Measurements from ENCODE around the gene TPT1.
A peak's percentile ranks its signal among the peaks of the same experiment; 100 is the strongest.

TPT1 gene

DNA sequence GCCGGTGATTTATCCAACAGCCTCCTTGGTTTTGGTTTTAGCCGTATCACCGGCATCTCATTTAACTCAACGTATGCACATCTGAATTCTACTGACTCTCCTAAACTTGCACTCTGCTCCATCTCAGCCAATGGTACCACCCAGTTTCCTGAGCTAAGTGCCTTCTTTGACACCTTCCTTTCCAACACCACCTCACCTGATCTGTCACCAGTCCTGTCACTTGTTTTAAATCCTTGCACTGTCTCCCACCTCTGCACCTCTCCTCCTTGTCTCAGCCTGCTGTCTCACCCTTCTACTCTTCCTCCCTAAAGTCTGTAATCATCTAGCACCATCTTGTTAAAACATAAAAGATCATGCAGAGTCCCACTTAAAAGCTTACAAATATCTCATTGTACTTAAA lies 28.1 kb upstream of the TPT1 start:
- no peak for TF ChIP-seq CTCF (IDR thresholded peaks at IDR 0.05; ENCODE audit: low read depth, low read length)

GRCh38 chr13:45368571-45368970 lies 27.6 kb upstream of the TPT1 start:
- no peak for DNase-seq (ENCODE audit: extremely low read depth, low read depth)
- no peak for TF ChIP-seq CTCF (IDR thresholded peaks at IDR 0.05; ENCODE audit: low read depth, low read length)

More for the DNA sequence above, 28.1 kb upstream of the TPT1 start:
- no peak for DNase-seq (ENCODE audit: extremely low read depth, low read depth)

DNA sequence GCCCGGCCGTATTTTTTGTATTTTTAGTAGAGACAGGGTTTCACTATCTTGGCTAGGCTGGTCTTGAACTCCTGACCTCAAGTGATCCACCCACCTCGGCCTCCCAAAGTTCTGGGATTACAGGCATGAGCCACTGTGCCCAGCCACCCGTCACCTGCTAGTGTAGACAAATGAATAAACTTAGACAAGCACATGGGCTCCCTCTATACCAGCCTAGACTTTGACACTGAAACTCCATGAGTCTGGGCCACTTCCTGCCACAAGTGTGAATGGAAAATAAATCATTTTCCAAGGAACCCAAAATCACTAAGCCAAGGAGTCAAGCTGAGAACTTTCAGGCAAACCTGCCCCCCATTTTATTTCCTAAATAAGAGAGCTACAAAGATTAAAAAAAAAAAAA lies 27.0 kb upstream of the TPT1 start:
- no peak for TF ChIP-seq CTCF (IDR thresholded peaks at IDR 0.05; ENCODE audit: low read depth, low read length)
- no peak for DNase-seq (ENCODE audit: extremely low read depth, low read depth)

DNA sequence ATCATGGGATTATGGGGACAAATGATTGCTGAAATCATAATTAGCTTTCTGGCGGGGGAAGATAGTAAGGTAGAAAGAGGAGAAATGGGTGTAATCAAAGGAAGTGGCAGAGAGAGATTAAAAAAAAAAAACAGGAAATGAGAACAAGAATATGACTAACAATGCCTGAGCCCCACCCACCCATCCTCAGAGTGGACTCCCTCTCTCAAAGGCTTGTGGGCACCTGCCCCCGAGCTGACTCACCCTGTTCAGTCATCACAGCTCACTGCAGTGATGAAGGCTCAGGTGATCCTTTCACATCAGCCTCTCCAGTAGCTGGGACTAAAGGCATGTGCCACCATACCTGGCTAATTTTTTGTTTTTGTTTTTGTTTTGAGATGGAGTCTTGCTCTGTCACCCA lies 26.4 kb upstream of the TPT1 start:
- DNase-seq (ENCODE audit: extremely low read depth, low read depth): peak; percentile 60
- no peak for TF ChIP-seq CTCF (IDR thresholded peaks at IDR 0.05; ENCODE audit: low read depth, low read length)

DNA sequence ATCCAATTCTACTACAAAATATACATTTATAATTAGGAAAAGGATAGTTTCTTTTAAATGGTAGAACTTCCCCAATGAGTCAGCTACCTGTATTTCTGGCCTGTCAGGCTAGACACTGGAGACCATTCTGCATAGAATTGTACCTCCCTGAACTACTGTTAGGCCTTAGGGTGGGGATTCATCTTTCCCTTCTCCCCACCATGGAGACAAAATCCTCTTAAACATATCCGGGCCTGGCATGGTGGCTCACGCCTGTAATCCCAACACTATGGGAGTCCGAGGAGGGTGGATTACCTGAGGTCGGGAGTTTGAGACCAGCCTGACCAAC lies 24.5 kb upstream of the TPT1 start:
- no peak for TF ChIP-seq CTCF (IDR thresholded peaks at IDR 0.05; ENCODE audit: low read depth, low read length)
- DNase-seq (ENCODE audit: extremely low read depth, low read depth): no peak

- no peak for TF ChIP-seq CTCF (IDR thresholded peaks at IDR 0.05; ENCODE audit: low read depth, low read length)
Measured at GRCh38 chr13:45364876-45365557, 24.0 kb upstream of the TPT1 start.

GRCh38 chr13:45362939-45363338 lies 22.0 kb upstream of the TPT1 start:
- TF ChIP-seq CTCF (IDR thresholded peaks at IDR 0.05; ENCODE audit: low read depth, low read length): no peak; the same call in 1 of the 2 replicates
- DNase-seq (ENCODE audit: extremely low read depth, low read depth): no peak

More at GRCh38 chr13:45364876-45365557, 24.0 kb upstream of the TPT1 start:
- no peak for DNase-seq (ENCODE audit: extremely low read depth, low read depth)

Measured in AG09319 (cell line).